ENCODE data around the gene ERBIN.

DNA sequence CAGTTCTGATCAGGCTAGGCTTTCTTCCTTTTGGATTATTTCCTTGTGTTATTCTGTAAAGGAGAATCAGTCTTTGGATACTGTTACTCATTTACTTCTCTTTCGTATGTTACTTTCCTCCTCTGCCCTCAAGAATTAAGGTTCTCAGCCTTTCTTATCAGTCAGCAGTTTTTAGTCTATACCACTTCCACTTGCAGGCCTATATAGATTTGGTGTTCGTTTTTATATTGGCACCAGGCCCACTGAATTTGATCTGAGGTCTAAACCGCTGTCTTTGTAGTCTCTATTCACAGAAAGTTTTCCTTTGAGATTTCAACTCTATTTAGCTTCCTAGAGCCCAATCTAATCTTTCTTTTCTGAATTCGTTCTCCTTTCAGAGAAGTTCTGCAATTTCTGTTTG is 62.8 kb downstream of the ERBIN start:
- TF ChIP-seq, protein P1, sequence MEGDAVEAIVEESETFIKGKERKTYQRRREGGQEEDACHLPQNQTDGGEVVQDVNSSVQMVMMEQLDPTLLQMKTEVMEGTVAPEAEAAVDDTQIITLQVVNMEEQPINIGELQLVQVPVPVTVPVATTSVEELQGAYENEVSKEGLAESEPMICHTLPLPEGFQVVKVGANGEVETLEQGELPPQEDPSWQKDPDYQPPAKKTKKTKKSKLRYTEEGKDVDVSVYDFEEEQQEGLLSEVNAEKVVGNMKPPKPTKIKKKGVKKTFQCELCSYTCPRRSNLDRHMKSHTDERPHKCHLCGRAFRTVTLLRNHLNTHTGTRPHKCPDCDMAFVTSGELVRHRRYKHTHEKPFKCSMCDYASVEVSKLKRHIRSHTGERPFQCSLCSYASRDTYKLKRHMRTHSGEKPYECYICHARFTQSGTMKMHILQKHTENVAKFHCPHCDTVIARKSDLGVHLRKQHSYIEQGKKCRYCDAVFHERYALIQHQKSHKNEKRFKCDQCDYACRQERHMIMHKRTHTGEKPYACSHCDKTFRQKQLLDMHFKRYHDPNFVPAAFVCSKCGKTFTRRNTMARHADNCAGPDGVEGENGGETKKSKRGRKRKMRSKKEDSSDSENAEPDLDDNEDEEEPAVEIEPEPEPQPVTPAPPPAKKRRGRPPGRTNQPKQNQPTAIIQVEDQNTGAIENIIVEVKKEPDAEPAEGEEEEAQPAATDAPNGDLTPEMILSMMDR (conservative IDR thresholded peaks at IDR 0.05; ENCODE audit: low read depth, low read length): no peak
- no peak for TF ChIP-seq EZH2phosphoT487 (IDR thresholded peaks at IDR 0.05; ENCODE audit: borderline replicate concordance, low read length)

Measured in PC-3 (cell line).